ENCODE measurements around the gene ENTPD3.

Gene ENTPD3

DNA sequence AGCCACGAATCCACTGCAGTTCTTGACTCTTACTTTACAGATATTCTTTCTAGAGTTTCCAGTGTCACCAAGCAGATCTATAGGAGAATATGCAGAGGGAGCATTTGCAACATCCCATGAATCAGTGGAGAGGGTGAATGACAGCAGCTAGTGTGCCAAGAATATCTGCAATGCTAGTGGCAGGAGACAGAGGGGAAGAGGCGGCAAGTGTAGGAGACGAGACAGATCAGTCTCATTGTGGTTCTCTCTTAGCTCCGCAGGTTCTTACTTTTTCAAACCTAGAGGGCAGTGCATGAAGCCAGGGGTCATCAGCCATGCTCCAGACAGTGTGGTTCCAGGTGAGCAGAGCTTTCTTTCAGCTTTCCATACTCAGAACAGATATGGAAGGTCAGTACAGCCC lies 90.7 kb downstream of the ENTPD3 start:
- TF ChIP-seq, protein P1, sequence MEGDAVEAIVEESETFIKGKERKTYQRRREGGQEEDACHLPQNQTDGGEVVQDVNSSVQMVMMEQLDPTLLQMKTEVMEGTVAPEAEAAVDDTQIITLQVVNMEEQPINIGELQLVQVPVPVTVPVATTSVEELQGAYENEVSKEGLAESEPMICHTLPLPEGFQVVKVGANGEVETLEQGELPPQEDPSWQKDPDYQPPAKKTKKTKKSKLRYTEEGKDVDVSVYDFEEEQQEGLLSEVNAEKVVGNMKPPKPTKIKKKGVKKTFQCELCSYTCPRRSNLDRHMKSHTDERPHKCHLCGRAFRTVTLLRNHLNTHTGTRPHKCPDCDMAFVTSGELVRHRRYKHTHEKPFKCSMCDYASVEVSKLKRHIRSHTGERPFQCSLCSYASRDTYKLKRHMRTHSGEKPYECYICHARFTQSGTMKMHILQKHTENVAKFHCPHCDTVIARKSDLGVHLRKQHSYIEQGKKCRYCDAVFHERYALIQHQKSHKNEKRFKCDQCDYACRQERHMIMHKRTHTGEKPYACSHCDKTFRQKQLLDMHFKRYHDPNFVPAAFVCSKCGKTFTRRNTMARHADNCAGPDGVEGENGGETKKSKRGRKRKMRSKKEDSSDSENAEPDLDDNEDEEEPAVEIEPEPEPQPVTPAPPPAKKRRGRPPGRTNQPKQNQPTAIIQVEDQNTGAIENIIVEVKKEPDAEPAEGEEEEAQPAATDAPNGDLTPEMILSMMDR (conservative IDR thresholded peaks at IDR 0.05; ENCODE audit: control insufficient read depth, insufficient read depth, low read depth, low read length) = no peak
- DNase-seq (ENCODE audit: low read depth) = no peak

More for the DNA sequence above, 90.7 kb downstream of the ENTPD3 start:
- peak overlapping the region; percentile 85 for H3K4me3 ChIP-seq (ENCODE audit: control insufficient read depth, low read depth, low read length)
